Measurements from ENCODE around the gene COMMD3. TPM values are rescaled to one million over a fixed set of nuclear protein-coding genes. Genes with fewer than 3 reads are reported as not detected.

COMMD3 gene
- total RNA-seq, 4 donors from 2014 or later, result 29.9 to 41.3 (median 31.4) TPM

- WGBS, 2 donors, result 3 to 5% methylated on average over 24 to 26 of the region's 92 CpGs
- intact Hi-C loops (cut with DNase I), result loop anchor here (10.0 kb wide), 2 partner anchors 321 to 801 kb away; partner anchors contain the start of genes DNAJC1 and SKIDA1
- peak overlapping the region in 1 of 3 donors; percentile 34 for H3K4me3 ChIP-seq (replicated peaks in 1 of 3)
- no peaks in the 10 kb centered on the region for H3K9me3 ChIP-seq
- H3K36me3 ChIP-seq, result peaks cover 11 to 13% of the 10 kb centered on the region in 2 donors
- H3K4me1 ChIP-seq, result peaks cover 13 to 20% of the 10 kb centered on the region in 2 donors
- peak overlapping the region in 2 of 3 donors; percentile 22 to 47 for H3K27ac ChIP-seq
- H3K27me3 ChIP-seq, result peaks cover 2% of the 10 kb centered on the region
- TF ChIP-seq POLR2A (IDR thresholded peaks at IDR 0.05) (no peak), CTCF (IDR thresholded peaks at IDR 0.05) (no peak)
- DNase-seq, result peak; percentile 67 to 69
Observed at GRCh38 chr10:22325272-22326144, 9.3 kb downstream of the COMMD3 start.

GRCh38 chr10:22326145-22326702, 10.0 kb downstream of the COMMD3 start:
- intact Hi-C loops (cut with DNase I), result loop anchor here (10.0 kb wide), 2 partner anchors 321 to 801 kb away; partner anchors contain the start of genes DNAJC1 and SKIDA1
- Histone ChIP-seq H3K4me3 (replicated peaks in 1 of 3) (peak overlapping the region in 1 of 3 donors; percentile 34), H3K27me3 (peaks cover 3% of the 10 kb centered on the region), H3K36me3 (peaks cover 11 to 13% of the 10 kb centered on the region in 2 donors), H3K27ac (peak overlapping the region in 2 of 3 donors; percentile 22 to 47), H3K4me1 (peaks cover 13 to 20% of the 10 kb centered on the region in 2 donors), H3K9me3 (no peaks in the 10 kb centered on the region)
- WGBS, 2 donors, result 80 to 83% methylated on average over 8 of the region's 8 CpGs
- no peak for DNase-seq
- TF ChIP-seq POLR2A (IDR thresholded peaks at IDR 0.05) (no peak), CTCF (IDR thresholded peaks at IDR 0.05) (no peak)

GRCh38 chr10:22329150-22329549, 13.0 kb downstream of the COMMD3 start:
- TF ChIP-seq CTCF (IDR thresholded peaks at IDR 0.05) (no peak), POLR2A (IDR thresholded peaks at IDR 0.05) (no peak)
- peaks cover 7 to 9% of the 10 kb centered on the region in 2 donors for H3K4me1 ChIP-seq
- H3K9me3 ChIP-seq, result no peaks in the 10 kb centered on the region
- 93 to 97% methylated on average over 3 of the region's 3 CpGs for WGBS, 2 donors
- DNase-seq, result no peak
- H3K36me3 ChIP-seq, result peaks cover 11 to 13% of the 10 kb centered on the region in 2 donors
- no peak overlapping the region for H3K27ac ChIP-seq
- H3K4me3 ChIP-seq (replicated peaks in 1 of 3), result no peak overlapping the region
- peaks cover 10% of the 10 kb centered on the region for H3K27me3 ChIP-seq
- intact Hi-C loops (cut with DNase I), result loop anchor here (10.0 kb wide), 2 partner anchors 324 to 804 kb away; partner anchors contain the start of genes DNAJC1 and SKIDA1

- intact Hi-C loops (cut with DNase I), result no loop called here
Observed at GRCh38 chr10:22332116-22332692, 16.0 kb downstream of the COMMD3 start.

More at GRCh38 chr10:22332116-22332692, 16.0 kb downstream of the COMMD3 start:
- H3K27me3 ChIP-seq, result peaks cover 41% of the 10 kb centered on the region
- H3K4me3 ChIP-seq (replicated peaks in 1 of 3), result no peak overlapping the region
- H3K4me1 ChIP-seq, result peaks cover 26 to 28% of the 10 kb centered on the region in 2 donors
- DNase-seq, result no peak
- peaks cover 11 to 13% of the 10 kb centered on the region in 2 donors for H3K36me3 ChIP-seq
- no peaks in the 10 kb centered on the region for H3K9me3 ChIP-seq
- whole genome bisulfite sequencing, 2 donors, result 98% methylated on average over 7 of the region's 7 CpGs
- no peak overlapping the region for H3K27ac ChIP-seq
- no peak for TF ChIP-seq POLR2A (IDR thresholded peaks at IDR 0.05)
- no peak for TF ChIP-seq CTCF (IDR thresholded peaks at IDR 0.05)

All from thyroid gland (tissue), 4 donors.